ENCODE results near the gene MAGI2. TPM values are rescaled to one million over a fixed set of nuclear protein-coding genes. Genes with fewer than 3 reads are reported as not detected.

The MAGI2 gene
- total RNA-seq, 6 experiments from 2014 or later: 1.2 to 4.0 (median 2.4) TPM

- 58% methylated on average over 3 of the region's 3 CpGs for WGBS (ENCODE audit: insufficient coverage, low coverage, low lambda C conversion rate, missing lambda C conversion rate)
- TF ChIP-seq, protein P1, sequence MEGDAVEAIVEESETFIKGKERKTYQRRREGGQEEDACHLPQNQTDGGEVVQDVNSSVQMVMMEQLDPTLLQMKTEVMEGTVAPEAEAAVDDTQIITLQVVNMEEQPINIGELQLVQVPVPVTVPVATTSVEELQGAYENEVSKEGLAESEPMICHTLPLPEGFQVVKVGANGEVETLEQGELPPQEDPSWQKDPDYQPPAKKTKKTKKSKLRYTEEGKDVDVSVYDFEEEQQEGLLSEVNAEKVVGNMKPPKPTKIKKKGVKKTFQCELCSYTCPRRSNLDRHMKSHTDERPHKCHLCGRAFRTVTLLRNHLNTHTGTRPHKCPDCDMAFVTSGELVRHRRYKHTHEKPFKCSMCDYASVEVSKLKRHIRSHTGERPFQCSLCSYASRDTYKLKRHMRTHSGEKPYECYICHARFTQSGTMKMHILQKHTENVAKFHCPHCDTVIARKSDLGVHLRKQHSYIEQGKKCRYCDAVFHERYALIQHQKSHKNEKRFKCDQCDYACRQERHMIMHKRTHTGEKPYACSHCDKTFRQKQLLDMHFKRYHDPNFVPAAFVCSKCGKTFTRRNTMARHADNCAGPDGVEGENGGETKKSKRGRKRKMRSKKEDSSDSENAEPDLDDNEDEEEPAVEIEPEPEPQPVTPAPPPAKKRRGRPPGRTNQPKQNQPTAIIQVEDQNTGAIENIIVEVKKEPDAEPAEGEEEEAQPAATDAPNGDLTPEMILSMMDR (IDR thresholded peaks at IDR 0.05): no peak
- TF ChIP-seq POLR2A (IDR thresholded peaks at IDR 0.05): no peak
- no peak for ATAC-seq
- H3K36me3 ChIP-seq: no peaks in the 10 kb centered on the region
- H3K27me3 ChIP-seq: no peaks in the 10 kb centered on the region
- intact Hi-C loops (cut with DNase I): no loop called here
- no peak overlapping the region for H3K4me3 ChIP-seq
- no peak overlapping the region for H3K27ac ChIP-seq
- no peak for DNase-seq
- no peaks in the 10 kb centered on the region for H3K9me3 ChIP-seq
- no peaks in the 10 kb centered on the region for H3K4me1 ChIP-seq
Measured at GRCh38 chr7:78234634-78235033, 1218.8 kb downstream of the MAGI2 start.

- WGBS (ENCODE audit: insufficient coverage, low coverage, low lambda C conversion rate, missing lambda C conversion rate): 100% methylated on average over 1 of the region's 1 CpG
- ATAC-seq: no peak
Measured at GRCh38 chr7:78232806-78233205, 1220.7 kb downstream of the MAGI2 start.

GRCh38 chr7:78226059-78226719 lies 1227.3 kb downstream of the MAGI2 start:
- Histone ChIP-seq H3K27ac (no peak overlapping the region), H3K4me1 (no peaks in the 10 kb centered on the region), H3K4me3 (no peak overlapping the region), H3K9me3 (no peaks in the 10 kb centered on the region), H3K36me3 (no peaks in the 10 kb centered on the region), H3K27me3 (no peaks in the 10 kb centered on the region)
- TF ChIP-seq POLR2A (IDR thresholded peaks at IDR 0.05): no peak
- TF ChIP-seq, protein P1 (IDR thresholded peaks at IDR 0.05): peak in 2 of 4 donors; percentile 16 to 47
- intact Hi-C loops (cut with DNase I): no loop called here
- ATAC-seq (peak in 1 of 4 donors; percentile 37), DNase-seq (peak in 1 of 3 donors; percentile 34)
- WGBS (ENCODE audit: insufficient coverage, low coverage, low lambda C conversion rate, missing lambda C conversion rate): 45% methylated on average over 9 of the region's 9 CpGs

More at GRCh38 chr7:78232806-78233205, 1220.7 kb downstream of the MAGI2 start:
- no peak for TF ChIP-seq POLR2A (IDR thresholded peaks at IDR 0.05)
- TF ChIP-seq, protein P1 (IDR thresholded peaks at IDR 0.05): no peak
- intact Hi-C loops (cut with DNase I): no loop called here
- H3K27me3 ChIP-seq: no peaks in the 10 kb centered on the region
- no peaks in the 10 kb centered on the region for H3K9me3 ChIP-seq
- no peak overlapping the region for H3K27ac ChIP-seq
- H3K4me1 ChIP-seq: no peaks in the 10 kb centered on the region
- H3K4me3 ChIP-seq: no peak overlapping the region
- no peak for DNase-seq
- no peaks in the 10 kb centered on the region for H3K36me3 ChIP-seq

- intact Hi-C loops (cut with DNase I): no loop called here
- WGBS (ENCODE audit: insufficient coverage, low coverage, low lambda C conversion rate, missing lambda C conversion rate): 81% methylated on average over 4 of the region's 4 CpGs
- peak in 2 of 4 donors; percentile 20 to 49 for ATAC-seq
- Histone ChIP-seq H3K9me3 (no peaks in the 10 kb centered on the region), H3K4me3 (no peak overlapping the region), H3K36me3 (no peaks in the 10 kb centered on the region), H3K4me1 (no peaks in the 10 kb centered on the region), H3K27me3 (no peaks in the 10 kb centered on the region), H3K27ac (no peak overlapping the region)
- no peak for TF ChIP-seq POLR2A (IDR thresholded peaks at IDR 0.05)
- TF ChIP-seq, protein P1 (IDR thresholded peaks at IDR 0.05): no peak
- no peak for DNase-seq
Measured at GRCh38 chr7:78225534-78225933, 1227.9 kb downstream of the MAGI2 start.
